Keratinocyte (primary cell): Measurements from ENCODE around the gene ZCCHC24.

Experiments used
- EZH2 ChIP-seq: IDR thresholded peaks from one replicate; pipeline ENCODE4 v1.6.1; 2012; ENCODE audit warnings: inconsistent platforms, mild to moderate bottlenecking, low read length, moderate library complexity
- TF ChIP-seq, protein P1 (sequence below), 3 experiments: IDR thresholded peaks in 1 of 3; conservative IDR thresholded peaks in 1 of 3; optimal IDR thresholded peaks in 1 of 3; 2 replicates in 2 of 3; 3 replicates in 1 of 3; pipeline versions ENCODE3 to v1.5.1; 2011; ENCODE audit warnings: low read length in 3 of 3, mild to moderate bottlenecking in 3 of 3, moderate library complexity in 2 of 3, control low read depth in 1 of 3, inconsistent platforms in 1 of 3; ENCODE audit not compliant: insufficient read depth in 2 of 3; ENCODE audit errors: extremely low read depth in 1 of 3

DNA sequence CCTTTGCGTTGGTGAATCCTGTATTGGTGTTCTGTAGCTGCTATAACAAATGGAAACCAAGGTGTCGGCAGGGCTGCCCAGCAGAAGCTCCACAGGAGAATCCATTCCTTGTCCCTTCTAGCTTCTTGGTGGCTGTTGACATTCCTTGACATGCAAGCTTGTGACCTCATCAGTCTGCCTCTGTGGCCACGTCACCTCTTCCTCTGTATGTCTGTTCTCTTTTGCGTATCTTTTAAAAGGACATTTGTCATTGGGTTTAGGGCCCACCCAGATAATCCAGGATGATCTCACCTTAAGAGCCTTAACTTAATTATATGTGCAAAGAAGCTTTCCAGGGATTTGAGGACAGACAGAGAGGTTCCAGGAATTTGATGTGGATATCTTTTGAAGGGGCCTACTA, 15.3 kb upstream of the ZCCHC24 start:
- TF ChIP-seq, protein P1, sequence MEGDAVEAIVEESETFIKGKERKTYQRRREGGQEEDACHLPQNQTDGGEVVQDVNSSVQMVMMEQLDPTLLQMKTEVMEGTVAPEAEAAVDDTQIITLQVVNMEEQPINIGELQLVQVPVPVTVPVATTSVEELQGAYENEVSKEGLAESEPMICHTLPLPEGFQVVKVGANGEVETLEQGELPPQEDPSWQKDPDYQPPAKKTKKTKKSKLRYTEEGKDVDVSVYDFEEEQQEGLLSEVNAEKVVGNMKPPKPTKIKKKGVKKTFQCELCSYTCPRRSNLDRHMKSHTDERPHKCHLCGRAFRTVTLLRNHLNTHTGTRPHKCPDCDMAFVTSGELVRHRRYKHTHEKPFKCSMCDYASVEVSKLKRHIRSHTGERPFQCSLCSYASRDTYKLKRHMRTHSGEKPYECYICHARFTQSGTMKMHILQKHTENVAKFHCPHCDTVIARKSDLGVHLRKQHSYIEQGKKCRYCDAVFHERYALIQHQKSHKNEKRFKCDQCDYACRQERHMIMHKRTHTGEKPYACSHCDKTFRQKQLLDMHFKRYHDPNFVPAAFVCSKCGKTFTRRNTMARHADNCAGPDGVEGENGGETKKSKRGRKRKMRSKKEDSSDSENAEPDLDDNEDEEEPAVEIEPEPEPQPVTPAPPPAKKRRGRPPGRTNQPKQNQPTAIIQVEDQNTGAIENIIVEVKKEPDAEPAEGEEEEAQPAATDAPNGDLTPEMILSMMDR (optimal IDR thresholded peaks at IDR 0.05 in 1 of 3, IDR thresholded peaks at IDR 0.05 in 1 of 3, conservative IDR thresholded peaks at IDR 0.05 in 1 of 3; ENCODE audit: extremely low read depth in 1 of 3, insufficient read depth in 2 of 3, low read length in 3 of 3), result no peak
- no peak for TF ChIP-seq EZH2
